G401 (cell line): ENCODE measurements around the gene SPIB. TPM values are rescaled to one million over a fixed set of nuclear protein-coding genes. Genes with fewer than 3 reads are reported as not detected.
"Not testable (repeated sequence)": the region's sequence is repeated elsewhere in the genome, so short reads cannot be mapped to it uniquely, and the experiment has no call there.

Experiments
- DNase-seq: peaks from one replicate; pipeline ENCODE4 v3.0.0-alpha.2; 2015; ENCODE audit warnings: low spot score
- in situ Hi-C: cut with HindIII; loops from 2 replicates; pipeline ENCODE4 v1.10.0; 2016; ENCODE audit warnings: low sequenced_read_pairs, mixed read lengths
- total RNA-seq: library from RNA; depleted of rRNA; stranded (reverse); fragments of >200 nt; shearing (Covaris generic); gene quantifications from 2 replicates; pipeline ENCODE4 v1.2.3, GENCODE V29; 2014

SPIB gene
- total RNA-seq, 1 experiment from 2014 or later: 0.44 TPM

DNA sequence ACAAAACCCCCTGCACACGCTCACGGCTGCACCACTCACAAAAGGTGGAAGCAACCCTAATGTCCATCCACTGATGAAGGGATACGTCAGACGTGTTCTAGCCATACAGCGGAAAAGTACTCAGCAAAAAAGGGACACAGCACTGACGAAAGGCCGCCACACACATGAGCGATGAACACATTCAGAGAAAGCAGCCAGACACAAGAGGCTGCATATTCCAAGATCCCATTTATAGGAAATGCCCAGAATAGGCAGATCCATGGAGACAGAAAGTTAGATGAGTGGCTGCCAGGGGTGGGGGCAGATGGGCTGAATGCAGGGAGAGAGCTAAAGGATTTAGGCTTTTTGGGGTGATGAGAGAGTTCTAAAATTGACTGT lies 30.9 kb upstream of the SPIB start:
- in situ Hi-C loops: no loop called here
- no peak for DNase-seq

DNA sequence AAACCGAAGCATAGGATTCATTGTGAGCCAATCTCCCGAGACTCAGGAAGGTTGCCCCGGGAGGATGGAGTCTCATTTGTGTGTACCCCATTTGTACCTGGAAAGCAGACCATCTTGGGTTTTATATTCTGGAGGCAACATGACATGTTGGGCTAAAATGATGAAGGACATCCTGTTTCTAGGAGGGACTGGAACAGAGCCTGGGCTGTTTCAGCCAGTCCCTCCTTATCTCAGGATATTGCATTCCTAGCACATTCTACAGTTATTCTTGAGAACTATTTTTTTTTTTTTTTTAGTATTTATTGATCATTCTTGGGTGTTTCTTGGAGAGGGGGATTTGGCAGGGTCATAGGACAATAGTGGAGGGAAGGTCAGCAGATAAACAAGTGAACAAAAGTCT lies 28.4 kb upstream of the SPIB start:
- in situ Hi-C loops, DNase-seq: not testable (repeated sequence)

DNA sequence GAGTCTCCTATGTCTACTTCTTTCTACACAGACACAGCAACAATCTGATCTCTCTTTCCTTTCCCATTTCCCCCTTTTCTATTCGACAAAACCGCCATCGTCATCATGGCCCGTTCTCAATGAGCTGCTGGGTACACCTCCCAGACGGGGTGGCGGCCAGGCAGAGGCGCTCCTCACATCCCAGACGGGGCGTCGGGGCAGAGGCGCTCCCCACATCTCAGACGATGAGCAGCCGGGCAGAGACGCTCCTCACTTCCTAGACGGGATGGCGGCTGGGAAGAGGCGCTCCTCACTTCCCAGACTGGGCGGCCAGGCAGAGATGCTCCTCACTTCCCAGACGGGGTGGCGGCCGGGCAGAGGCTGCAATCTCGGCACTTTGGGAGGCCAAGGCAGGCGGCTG lies 27.8 kb upstream of the SPIB start:
- DNase-seq, in situ Hi-C loops: not testable (repeated sequence)

DNA sequence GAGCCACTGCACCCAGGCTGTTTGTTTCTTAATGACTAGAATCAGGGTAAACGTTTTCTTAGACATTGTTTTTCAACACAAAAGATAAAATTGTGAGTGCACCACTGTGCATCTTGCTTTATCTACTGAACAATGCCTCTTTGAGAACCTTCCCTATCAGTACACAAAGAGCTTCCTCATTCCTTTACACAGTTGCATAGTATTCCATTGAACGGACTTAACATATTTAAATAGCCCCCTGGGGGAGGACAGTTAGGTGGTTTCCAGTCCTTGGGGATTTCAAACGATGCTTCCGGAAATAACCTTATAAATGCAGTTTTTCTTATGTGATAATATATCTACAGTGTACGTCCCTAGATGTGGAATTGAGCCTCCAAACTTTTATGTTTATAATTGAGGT lies 26.0 kb upstream of the SPIB start:
- in situ Hi-C loops: no loop called here
- no peak for DNase-seq

DNA sequence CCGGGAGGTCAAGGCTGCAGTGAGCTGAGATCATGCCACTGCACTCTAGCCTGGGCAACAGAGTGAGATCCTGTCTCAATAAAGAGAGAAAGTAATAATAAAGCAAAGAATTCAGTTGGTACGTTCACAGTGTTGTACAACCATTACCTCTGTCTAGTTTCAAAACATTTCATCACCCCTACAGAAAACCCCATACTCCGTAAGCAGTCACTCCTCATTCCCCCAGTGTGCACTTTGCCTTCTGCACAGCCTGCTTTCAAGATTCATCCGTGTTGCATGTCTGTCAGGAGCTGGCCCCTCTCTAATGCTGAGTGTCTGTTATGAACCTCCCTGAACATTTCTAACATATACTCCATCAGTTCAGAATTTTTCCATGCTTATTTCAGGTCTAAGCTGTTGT lies 25.1 kb upstream of the SPIB start:
- DNase-seq: no peak
- in situ Hi-C loops: no loop called here

DNA sequence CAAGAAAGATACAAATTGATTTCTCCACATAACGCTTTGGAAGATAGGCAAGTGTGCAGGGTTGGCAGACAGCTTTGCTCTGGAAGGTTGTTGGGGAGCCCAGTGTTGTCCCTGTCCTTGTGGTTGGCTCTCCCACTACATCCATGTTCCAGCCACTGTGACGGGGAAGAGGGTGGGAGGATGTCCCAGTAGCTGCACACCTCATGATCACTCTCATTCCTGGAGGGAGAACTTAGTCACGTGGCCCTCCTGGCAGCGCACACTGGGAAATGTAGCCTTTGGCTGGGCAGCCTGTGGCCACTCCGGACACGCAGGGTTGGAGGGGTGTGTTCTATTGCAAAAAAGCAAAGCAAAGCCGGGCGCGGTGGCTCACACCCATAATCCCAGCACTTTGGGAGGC lies 24.7 kb upstream of the SPIB start:
- DNase-seq: no peak
- in situ Hi-C loops: no loop called here

DNA sequence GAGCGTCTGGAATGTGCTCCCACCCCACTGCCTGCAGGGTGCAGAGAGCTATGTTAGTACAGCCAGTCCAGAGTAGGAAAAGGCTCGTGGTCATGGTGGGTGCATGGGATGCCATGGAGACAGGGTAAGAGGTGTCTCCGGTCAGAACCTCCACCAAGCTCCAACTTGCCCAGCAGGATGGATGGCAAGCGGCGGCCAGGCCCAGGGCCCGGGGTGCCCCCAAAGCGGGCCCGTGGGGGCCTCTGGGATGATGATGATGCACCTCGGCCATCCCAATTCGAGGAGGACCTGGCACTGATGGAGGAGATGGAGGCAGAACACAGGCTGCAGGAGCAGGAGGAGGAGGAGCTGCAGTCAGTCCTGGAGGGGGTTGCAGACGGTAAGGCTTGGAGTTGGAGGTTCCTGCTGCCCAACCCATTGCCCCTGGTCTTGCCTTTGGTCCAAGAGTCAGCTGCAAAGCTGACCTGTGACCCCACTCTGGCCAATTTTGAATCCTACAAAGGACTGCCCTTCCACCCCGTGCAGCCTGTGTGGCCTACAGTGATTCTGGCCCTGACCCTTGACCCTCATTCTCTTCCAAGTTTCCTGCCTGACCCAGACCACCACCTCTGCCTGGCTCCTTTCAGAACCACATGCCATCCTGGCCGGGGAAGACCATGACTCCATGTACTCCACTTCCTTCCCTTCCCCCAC lies 19.9 kb upstream of the SPIB start:
- in situ Hi-C loops: no loop called here
- DNase-seq: no peak

DNA sequence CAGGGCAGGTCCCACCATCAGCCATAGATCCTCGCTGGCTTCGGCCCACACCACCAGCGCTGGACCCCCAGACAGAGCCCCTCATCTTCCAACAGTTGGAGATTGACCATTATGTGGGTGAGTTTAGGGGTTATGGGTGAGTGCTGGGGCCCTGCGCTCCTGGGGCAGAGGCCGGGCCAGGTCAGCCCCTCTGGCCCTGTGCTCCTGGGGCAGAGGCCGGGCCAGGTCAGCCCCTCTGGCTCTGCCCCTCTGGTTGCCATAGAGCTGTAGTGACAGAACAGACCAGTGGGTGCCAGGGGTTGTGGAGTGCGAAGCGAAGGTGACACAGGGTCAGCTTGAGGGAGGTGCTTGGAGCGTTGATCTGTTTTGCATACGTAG lies 19.4 kb upstream of the SPIB start:
- DNase-seq: no peak
- in situ Hi-C loops: no loop called here

DNA sequence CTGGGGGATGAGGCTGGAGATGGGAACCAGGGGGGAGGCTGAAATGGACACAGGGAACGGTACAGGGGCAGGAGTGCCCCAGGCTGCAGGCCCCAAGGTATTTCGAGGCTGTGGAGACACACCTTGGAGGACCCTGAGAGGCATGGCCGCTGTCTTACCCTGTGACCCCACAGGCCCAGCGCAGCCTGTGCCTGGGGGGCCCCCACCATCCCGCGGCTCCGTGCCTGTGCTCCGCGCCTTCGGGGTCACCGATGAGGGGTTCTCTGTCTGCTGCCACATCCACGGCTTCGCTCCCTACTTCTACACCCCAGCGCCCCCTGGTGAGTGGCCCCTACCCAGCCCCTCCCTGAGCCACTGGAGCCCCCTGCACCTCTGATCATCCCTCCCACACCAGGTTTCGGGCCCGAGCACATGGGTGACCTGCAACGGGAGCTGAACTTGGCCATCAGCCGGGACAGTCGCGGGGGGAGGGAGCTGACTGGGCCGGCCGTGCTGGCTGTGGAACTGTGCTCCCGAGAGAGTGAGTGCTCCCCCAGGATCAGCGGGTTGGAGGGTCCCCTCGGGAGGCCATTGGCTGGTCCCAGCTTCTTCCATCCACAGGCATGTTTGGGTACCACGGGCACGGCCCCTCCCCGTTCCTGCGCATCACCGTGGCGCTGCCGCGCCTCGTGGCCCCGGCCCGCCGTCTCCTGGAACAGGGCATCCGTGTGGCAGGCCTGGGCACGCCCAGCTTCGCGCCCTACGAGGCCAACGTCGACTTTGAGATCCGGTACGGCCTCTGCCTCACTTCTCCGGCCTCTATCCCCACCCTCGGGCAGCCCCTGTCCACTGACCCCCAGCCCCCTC lies 16.9 kb upstream of the SPIB start:
- in situ Hi-C loops: no loop called here
- DNase-seq: no peak

DNA sequence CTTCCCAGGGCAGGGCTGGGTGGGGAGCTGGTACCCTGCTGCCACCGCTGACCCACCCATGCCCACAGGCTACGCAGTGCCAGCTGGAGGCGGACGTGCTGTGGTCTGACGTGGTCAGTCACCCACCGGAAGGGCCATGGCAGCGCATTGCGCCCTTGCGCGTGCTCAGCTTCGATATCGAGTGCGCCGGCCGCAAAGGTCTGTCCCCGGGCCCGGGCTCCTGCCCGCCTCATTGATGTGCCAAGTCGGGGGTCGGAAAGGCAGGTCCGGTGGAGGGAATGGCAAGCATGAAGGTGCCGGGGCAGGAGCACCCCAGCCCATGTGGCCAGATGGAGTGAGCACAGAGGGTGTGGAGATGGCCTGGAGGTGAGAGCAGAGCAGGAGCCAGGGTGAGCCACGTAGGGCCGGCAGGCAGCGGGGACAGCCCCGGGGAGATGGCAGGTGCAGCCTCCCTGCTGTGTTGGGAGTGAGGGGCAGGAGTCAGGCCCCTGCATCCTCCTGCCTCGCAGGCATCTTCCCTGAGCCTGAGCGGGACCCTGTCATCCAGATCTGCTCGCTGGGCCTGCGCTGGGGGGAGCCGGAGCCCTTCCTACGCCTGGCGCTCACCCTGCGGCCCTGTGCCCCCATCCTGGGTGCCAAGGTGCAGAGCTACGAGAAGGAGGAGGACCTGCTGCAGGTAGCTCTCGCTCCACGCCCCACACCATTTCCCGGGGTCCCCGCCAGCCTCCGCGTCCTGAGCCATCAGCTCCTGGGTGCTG lies 16.0 kb upstream of the SPIB start:
- no peak for DNase-seq
- in situ Hi-C loops: no loop called here

DNA sequence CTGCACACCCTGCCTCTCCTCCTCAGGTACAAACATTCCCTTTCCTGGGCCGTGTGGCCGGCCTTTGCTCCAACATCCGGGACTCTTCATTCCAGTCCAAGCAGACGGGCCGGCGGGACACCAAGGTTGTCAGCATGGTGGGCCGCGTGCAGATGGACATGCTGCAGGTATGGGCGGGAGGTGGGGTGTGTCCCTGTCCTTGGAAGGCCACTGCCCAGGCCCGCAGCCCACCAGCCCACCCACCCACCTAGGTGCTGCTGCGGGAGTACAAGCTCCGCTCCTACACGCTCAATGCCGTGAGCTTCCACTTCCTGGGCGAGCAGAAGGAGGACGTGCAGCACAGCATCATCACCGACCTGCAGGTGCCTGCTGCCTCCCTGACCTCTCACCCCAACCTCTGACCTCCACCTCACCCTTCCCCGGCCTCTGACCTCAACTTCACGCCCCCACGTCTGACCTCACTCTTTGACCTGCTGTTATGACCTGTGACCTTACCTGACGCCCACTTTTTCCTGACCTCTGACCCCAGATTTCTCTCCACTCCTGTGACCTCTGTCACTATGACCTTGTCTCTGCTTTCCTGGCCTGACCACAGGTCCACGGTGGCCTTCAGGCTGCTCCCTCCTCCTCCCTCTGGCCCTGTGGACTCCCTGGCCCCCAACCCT lies 12.4 kb upstream of the SPIB start:
- in situ Hi-C loops: no loop called here
- DNase-seq: no peak

DNA sequence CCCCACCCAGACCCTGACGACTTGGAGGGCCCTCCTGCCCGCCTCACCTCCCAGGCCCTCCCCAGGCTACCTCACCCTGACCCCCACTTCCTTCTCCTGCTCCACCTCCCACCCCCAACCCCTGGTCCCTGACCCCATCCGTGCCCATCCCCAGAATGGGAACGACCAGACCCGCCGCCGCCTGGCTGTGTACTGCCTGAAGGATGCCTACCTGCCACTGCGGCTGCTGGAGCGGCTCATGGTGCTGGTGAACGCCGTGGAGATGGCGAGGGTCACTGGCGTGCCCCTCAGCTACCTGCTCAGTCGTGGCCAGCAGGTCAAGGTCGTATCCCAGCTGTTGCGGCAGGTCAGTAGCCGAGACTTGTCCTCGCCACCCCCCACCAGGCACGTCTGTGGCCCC lies 11.9 kb upstream of the SPIB start:
- in situ Hi-C loops: no loop called here
- DNase-seq: no peak

DNA sequence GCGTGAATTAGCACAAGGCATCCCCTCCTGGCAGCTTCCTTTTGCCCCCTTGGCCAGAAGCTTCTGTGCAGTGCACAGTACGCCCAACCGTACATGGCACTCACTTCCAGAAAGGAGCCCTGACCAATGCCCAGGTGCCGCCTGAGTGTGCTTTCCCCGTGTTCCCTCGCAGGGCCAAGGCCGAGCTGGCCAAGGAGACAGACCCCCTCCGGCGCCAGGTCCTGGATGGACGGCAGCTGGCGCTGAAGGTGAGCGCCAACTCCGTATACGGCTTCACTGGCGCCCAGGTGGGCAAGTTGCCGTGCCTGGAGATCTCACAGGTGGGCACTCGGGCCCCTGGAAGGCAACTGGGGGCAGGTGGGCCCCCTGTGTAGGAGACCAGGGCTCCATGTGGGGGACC lies 9.4 kb upstream of the SPIB start:
- no peak for DNase-seq
- in situ Hi-C loops: no loop called here

DNA sequence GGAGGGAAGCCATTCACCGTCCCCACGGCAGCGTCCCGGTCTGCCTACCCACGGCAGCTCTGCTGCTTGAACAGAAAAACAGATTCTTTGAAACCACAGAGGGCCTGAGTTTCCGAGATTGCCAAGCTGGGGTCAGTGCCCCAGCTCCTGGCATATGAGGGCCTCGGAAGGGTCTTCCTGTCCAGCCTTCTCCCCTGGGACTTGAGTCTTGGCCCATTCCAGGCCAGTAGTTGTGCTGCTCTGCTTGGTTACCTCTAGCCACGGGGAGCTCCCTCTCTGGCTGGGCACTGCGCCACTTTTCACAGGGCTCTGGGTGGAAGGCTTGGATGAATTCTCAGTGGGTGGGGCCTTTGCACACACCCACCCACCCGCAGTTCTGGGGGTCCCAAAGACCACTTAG lies 8.6 kb upstream of the SPIB start:
- in situ Hi-C loops: no loop called here
- DNase-seq: no peak

DNA sequence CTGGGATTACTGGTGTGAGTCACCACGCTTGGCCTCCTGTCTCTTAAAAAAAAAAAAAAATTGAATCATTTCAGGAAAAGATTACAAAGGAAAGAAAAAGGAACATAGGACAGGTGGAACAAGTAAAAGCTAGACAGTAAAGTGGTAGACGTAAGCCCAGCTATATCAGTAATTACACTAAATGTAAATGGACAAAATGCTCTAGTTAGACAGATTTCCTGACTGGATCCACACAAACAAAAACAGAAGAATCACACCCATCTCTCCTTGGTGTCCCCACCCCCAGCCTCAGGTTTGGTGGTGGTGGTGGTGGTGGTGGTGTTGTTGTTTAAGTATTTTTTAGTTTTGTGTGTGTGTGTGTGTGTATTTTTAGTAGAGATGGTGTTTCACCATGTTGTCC lies 6.3 kb upstream of the SPIB start:
- in situ Hi-C loops: no loop called here
- no peak for DNase-seq

DNA sequence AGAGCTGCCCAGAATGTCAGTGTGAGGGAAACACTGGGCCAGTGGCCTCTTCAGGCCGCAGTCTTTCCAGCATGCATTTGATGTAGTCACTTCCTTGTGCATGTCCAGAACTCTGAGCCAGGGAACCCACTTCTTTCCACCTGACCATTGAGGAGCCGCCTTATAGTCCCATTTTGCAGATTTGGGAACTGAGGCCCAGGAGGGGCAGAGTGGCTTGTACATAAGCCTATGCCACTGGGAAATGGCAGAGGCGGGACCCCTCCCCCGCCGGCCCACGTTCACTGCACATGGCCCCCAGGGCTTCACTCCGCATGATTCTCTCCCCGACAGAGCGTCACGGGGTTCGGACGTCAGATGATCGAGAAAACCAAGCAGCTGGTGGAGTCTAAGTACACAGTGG lies 5.6 kb upstream of the SPIB start:
- no peak for DNase-seq
- in situ Hi-C loops: no loop called here

DNA sequence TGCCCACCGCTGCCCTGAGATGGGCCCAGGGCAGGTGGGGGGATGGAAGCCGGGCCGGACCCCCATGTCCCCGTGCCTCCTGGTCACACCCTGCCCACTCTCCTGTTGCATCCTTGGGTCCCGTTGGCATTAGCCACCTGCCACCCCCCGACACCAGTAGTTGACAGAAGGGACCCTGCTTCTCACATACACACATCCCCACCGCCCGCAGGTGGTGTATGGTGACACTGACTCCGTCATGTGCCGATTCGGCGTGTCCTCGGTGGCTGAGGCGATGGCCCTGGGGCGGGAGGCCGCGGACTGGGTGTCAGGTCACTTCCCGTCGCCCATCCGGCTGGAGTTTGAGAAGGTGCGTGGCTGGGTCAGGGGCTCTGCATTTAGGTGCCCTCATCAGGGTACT lies 5.2 kb upstream of the SPIB start:
- no peak for DNase-seq
- in situ Hi-C loops: no loop called here

DNA sequence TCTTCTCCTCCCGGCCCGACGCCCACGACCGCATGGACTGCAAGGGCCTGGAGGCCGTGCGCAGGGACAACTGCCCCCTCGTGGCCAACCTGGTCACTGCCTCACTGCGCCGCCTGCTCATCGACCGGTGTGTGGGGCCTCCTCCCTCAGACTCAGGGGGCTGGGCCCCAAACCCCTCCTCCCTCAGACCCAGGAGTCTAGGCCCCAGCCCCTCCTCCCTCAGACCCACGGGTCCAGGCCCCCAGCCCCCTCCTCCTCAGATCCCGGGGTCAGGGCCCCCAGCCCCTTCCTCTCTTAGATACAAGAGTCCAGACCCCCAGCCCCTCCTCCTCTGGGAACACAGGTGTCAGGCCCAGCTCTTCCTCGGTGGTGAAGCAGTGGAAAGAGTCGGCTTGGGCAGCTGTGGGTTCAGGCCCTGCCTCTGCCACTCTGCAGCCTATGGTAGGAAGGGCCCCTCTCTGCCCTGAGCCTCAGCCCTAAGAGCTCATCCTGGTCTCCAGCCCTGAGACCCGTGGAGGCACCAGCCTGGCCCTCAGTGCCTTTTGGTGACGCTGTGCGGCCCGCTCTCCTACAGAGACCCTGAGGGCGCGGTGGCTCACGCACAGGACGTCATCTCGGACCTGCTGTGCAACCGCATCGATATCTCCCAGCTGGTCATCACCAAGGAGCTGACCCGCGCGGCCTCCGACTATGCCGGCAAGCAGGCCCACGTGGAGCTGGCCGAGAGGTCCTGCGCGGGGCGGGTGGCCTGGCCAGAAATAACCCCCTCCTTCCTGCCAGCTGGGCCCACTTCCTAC lies 3.7 kb upstream of the SPIB start:
- peak; percentile 61 for DNase-seq
- in situ Hi-C loops: no loop called here

DNA sequence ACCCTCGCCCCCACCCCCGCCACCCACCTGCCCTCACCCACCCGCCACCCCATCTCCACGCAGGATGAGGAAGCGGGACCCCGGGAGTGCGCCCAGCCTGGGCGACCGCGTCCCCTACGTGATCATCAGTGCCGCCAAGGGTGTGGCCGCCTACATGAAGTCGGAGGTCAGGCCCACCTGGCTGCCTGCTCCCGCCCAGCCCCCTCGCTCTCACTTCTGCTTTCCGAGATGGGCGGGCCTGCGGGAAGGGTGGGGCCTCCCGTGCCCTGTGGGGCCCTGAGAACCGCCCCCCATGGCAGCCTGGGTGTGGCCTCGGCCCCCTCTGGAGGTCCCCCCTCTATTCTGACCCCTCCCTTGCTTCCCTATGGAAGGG lies 3.1 kb upstream of the SPIB start:
- no peak for DNase-seq
- in situ Hi-C loops: no loop called here
